GM19023 (cell line): Measurements from ENCODE around the gene ASTN2.
"Not testable (repeated sequence)": the region's sequence is repeated elsewhere in the genome, so short reads cannot be mapped to it uniquely, and the experiment has no call there.

Source experiments
- ATAC-seq: cut with Tn5 transposase; IDR thresholded peaks from one replicate; pipeline ENCODE4 v1.9.1; 2021; ENCODE audit warnings: mild to moderate bottlenecking, moderate library complexity; ENCODE audit not compliant: unreplicated experiment

Gene ASTN2

GRCh38 chr9:116891424-116891823 is 523.4 kb downstream of the ASTN2 start:
- ATAC-seq = no peak

DNA sequence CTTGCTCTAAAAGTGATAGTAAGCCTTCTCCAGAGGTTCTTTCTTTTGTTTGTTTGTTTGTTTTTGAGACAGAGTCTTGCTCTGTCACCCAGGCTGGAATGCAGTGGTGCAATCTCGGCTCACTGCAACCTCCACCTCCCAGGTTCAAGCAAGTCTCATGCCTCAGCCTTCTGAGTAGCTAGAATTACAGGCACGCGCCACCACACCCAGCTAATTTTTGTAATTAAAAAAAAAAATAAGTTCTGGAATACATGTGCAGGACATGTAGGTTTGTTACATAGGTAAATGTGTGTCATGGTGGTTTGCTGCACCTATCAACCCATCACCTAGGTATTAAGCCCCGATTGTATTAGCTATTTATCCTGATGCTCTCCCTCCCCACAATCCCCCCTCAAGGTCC is 526.4 kb downstream of the ASTN2 start:
- not testable (repeated sequence) for ATAC-seq

DNA sequence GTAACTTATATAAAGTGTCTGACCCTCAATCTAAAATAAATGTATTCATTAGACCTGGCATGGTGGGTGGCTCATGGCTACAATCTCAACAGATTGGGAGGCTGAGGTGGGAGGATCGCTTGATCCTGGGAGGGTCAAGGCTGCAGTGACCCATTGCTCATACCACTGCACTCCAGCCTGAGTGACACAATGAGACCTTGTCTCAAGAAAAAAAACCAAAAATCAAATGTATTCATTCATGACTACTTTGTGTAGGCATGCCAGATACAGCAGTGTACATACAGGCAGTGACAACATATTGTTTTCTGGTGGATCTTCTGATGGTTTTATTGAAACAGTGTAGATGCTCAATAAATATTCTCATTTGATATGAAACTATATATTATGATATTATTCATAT is 526.8 kb downstream of the ASTN2 start:
- no peak for ATAC-seq

GRCh38 chr9:116883676-116884075 is 531.2 kb downstream of the ASTN2 start:
- ATAC-seq = no peak

DNA sequence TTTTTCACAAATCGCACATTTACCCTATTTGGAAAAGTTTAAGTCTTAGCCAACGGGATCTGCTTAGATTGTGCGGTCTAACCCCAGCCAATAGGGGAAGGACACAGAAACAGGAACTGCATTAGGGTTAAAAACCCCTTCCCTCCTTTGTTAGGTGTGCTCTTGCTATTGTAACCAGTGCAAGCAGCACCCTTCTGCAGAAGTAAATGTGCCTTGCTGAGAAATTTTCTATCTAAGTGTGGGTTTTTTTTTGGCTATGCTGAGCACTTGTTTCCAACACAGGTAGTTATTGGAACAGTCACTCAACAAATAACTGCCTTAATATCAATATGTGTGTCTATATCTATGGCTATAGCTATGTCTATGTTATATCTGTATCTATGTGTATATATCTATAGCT is 537.8 kb downstream of the ASTN2 start:
- no peak for ATAC-seq

GRCh38 chr9:116875576-116875975 is 539.3 kb downstream of the ASTN2 start:
- ATAC-seq = no peak

GRCh38 chr9:116873937-116874914 is 540.6 kb downstream of the ASTN2 start:
- no peak for ATAC-seq

GRCh38 chr9:116873491-116873890 is 541.4 kb downstream of the ASTN2 start:
- no peak for ATAC-seq

- no peak for ATAC-seq
Observed at GRCh38 chr9:116870566-116870965, 544.3 kb downstream of the ASTN2 start.

DNA sequence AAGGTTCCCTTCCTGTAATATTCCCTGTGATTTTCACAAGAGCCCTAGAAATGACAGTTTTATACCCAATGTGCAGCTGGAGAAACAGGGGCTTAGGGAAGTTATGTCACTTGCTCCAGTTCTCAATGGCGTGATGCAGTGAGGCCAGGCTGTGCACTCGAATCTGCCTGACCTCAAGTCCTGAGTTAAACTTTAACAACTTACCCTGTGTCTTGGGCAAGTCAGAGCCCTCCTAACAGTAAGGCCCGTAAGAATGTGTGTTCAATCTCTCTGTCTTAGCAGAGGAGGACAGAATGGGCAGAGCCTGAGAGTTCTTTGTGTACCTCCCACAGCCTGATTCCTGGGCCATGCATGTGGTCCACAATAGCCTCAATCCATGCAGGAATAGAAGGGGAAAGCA is 546.7 kb downstream of the ASTN2 start:
- ATAC-seq = no peak

DNA sequence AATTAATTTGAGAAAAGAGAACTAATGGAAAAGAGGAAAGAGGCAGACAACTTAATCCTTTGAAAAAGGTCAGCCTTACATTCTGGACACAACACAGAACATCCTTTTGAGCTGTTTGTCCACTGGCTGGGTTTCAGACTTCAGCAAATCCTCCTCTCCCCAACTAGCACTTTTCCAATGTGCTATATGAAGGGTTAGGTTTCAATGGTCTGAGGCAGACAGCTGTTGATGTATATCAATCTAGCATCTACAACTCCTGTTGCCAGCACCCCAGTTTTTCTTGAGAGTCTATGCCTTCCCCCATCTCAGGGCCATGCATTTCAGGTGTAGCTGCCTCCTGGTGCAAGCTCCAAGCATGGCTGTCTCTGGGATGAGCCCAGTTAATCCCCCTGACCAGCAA is 553.5 kb downstream of the ASTN2 start:
- ATAC-seq = no peak

GRCh38 chr9:116860509-116861120 is 554.2 kb downstream of the ASTN2 start:
- no peak for ATAC-seq

DNA sequence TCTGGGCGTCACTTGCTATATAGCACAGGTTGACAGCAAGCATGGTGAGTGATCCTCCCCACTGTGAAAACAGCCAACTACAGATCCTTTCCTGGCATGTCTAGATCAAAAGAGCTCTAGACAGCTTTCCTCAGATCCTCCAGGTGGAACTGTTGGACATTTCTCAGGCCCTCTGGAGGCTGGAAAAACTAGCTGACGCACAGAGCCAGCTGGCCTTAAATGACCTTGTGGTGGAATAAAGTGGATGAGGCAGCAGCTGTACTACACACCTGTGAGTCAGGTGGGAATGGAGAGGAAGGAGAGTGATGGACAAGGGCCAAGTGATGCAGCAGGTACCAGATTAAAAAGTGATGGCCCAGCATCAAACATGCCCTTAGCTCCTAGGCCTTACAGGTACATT is 555.1 kb downstream of the ASTN2 start:
- ATAC-seq = no peak

GRCh38 chr9:116857321-116857720 is 557.5 kb downstream of the ASTN2 start:
- no peak for ATAC-seq

DNA sequence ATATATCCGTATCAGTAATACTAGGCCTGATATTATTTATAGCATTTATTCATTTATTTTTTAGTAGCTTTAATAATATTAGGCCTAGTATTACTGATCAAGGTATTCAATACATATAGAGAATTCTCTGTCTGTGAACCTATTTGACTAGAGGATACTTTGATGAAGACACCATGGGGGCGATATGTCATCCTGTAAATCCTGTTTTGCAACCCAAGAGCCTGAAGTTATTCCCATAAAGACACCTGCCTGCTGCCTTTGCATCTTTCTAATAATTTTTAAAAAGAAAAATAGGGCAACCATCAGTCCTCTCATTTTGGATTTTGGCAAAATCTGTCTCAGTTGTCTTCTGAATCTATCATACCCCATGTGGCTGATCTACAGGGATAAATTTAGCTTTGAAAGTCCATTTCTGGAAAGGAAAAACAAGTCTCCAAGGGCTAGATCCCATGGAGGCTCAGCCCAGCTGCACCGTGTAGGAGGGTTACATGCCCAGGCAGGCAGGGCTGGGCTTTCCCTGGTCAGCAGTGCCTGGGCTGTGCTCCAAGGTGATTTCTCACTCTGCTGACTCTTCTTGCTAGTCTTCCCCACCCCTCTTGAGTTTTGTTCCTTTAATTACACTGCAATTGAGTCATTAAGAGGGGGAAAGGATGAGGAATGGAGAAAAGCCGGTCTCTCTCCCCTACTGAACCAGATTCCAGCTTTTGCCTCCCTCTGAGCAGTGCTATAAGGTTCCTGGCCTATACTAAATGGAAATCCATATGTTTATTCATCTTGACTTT is 558.8 kb downstream of the ASTN2 start:
- no peak for ATAC-seq

DNA sequence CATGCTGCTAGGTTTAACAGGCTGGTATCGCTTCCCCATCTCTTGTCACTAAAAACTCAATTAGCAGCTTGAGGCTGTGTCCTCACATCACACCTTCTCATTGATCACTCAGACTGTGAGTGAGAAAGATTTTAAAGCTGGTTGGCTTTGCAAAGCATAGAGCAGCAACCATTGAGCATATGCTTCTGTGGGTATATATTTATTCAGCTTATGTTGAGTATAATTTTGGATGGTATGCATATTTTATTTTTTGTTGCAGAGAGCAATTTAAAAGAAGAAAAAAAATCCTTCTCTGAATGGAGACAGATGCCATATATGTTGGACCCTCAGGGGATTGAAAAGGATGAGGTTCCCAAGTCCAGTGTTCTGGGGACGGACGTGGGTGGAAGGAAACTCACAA is 565.1 kb downstream of the ASTN2 start:
- no peak for ATAC-seq

DNA sequence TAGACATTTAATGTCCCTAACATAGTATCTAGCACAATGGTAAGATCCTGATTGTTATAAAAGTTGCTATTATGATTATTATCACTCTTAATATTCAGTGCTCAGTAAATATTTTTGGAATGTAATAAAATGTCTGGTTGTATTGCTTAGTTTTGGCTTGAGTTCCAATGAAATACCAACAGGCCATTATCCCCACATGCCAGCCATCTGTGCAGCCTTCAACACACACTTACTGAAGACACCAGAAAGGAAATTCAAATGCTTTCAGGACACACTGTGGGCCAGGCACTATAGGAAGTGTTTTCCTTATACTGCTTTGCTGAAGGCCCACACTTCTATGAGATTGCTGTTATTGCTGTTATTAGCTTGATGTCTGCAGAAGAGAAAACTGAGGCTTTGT is 570.2 kb downstream of the ASTN2 start:
- ATAC-seq = no peak

DNA sequence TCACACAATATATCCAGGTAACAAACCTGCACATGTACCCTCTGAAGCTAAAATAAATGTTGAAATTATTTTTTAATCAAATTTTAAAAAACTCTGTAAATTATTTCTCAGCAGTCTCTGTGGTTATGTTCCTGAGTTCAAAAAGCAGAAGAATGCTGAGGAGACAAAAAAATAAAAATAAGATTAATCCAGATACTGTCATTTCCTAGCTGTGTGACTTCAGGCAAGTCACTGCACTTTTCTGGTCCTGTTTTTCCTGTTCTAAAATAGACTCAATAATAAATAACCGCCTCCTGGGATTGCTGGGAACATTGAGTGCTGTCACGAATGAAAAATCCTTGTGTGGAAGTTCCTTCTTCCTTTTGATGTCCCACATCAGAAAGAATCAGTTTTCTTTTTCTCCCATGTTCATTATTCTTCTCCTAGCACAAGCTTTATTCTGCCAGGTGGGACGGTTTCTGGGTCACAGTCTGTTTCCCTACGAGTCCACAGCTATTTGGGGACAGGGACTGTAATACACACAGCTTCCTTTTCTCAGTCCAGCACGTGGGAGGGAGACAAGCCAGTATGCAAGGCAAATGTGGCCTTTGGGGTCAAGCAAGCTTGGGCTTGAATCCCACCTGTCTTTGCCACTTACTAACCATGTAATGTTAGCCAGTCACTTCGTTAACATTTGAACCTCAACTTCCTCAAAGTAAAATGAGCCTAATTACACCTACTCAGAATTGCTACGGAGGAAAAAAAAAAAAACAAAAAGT is 570.8 kb downstream of the ASTN2 start:
- ATAC-seq = no peak

DNA sequence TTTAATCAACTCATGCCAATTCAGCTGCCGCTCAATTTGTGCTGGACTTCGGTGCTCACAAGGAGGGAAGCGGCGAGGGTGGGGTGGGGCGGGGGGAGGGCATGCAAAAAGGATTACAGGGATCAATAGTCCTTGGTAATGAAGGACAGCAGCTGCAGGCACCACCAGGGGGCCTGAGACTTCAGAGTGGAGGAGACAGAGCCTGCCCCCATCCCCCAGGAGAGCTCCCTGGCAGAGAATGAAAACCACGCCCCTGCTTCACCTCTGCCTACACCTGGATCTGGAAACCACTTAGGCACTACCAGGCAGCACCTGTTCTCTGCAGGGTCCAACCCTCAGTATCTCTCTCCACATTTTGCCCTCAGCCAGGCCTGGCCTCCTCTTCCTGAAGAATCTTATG is 572.2 kb downstream of the ASTN2 start:
- ATAC-seq = no peak

DNA sequence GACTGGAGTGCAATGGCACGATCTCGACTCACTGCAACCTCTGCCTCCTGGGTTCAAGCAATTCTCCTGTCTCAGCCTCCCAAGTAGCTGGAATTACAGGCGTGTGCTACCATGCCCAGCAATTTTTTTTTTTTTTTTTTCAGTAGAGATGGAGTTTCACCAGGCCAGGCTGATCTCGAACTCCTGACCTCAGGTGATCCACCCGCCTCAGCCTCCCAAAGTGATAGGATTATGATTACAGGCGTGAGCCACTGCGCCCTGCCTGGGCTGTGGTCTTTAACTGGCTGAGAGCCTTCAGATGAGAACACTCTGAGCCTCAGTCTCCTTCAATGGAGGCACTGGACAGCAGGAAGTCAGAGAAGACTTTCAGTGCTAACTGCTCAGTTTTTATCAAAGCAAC is 576.4 kb downstream of the ASTN2 start:
- not testable (repeated sequence) for ATAC-seq
